ENCODE data around the gene CPN1.

- no peak for TF ChIP-seq CTCF (IDR thresholded peaks at IDR 0.05)
- TF ChIP-seq ZFX (IDR thresholded peaks at IDR 0.05; ENCODE audit: borderline replicate concordance) = no peak
Observed at GRCh38 chr10:100067466-100067865, 14.2 kb downstream of the CPN1 start.
